HEK293 (cell line): ENCODE results near the gene FREM1.

Experiments used
- ZNF140 ChIP-seq: fragments of 450-650 bp; formaldehyde crosslinking; IDR thresholded peaks from 2 replicates; pipeline ENCODE4 v1.5.1; 2016; ENCODE audit warnings: missing biosample characterization, missing genetic modification characterization
- ZNF274 ChIP-seq, 2 experiments: fragments of 200-500 bp in 1 of 2; fragments of 450-650 bp in 1 of 2; sonication (Bioruptor generic) in 1 of 2; formaldehyde crosslinking in 1 of 2; IDR thresholded peaks; 2 replicates each; pipeline versions ENCODE4 v1.5.1 to v1.6.1; 2014 to 2016; ENCODE audit warnings: borderline replicate concordance in 1 of 2, inconsistent platforms in 1 of 2, low read length in 1 of 2, missing biosample characterization in 1 of 2, missing genetic modification characterization in 1 of 2
- ZNF624 ChIP-seq: fragments of 450-650 bp; formaldehyde crosslinking; IDR thresholded peaks from 2 replicates; pipeline ENCODE4 v1.5.1; 2017; ENCODE audit warnings: missing biosample characterization, missing genetic modification characterization
- ZNF701 ChIP-seq: fragments of 450-650 bp; formaldehyde crosslinking; IDR thresholded peaks from 2 replicates; pipeline ENCODE4 v1.5.1; 2016; ENCODE audit warnings: missing biosample characterization, missing genetic modification characterization
- ZSCAN30 ChIP-seq: fragments of 450-650 bp; IDR thresholded peaks from 2 replicates; pipeline ENCODE4 v1.5.1; 2018; ENCODE audit warnings: missing biosample characterization, mild to moderate bottlenecking, missing genetic modification characterization, moderate library complexity
- TF ChIP-seq, protein P1 (sequence below): fragments of 450-650 bp; formaldehyde crosslinking; IDR thresholded peaks from 2 replicates; pipeline ENCODE4 v1.5.1; 2016; ENCODE audit warnings: missing biosample characterization, missing genetic modification characterization
- TF ChIP-seq, protein P2 (sequence below): fragments of 450-650 bp; formaldehyde crosslinking; IDR thresholded peaks from 2 replicates; pipeline ENCODE4 v1.5.1; 2016; ENCODE audit warnings: missing biosample characterization, missing genetic modification characterization, low read depth
- TF ChIP-seq, protein P3 (sequence below): fragments of 450-650 bp; formaldehyde crosslinking; IDR thresholded peaks from 2 replicates; pipeline ENCODE4 v1.5.1; 2016; ENCODE audit warnings: missing biosample characterization, missing genetic modification characterization
- TF ChIP-seq, protein P4 (sequence below): sonication (generic); formaldehyde crosslinking; IDR thresholded peaks from 2 replicates; pipeline ENCODE4 v1.8.1; 2022; ENCODE audit warnings: mild to moderate bottlenecking, moderate library complexity, missing genetic modification reagents
- TF ChIP-seq, protein P5 (sequence below): fragments of 450-650 bp; formaldehyde crosslinking; IDR thresholded peaks from 2 replicates; pipeline ENCODE4 v1.5.1; 2016; ENCODE audit warnings: missing biosample characterization, missing genetic modification characterization

DNA sequence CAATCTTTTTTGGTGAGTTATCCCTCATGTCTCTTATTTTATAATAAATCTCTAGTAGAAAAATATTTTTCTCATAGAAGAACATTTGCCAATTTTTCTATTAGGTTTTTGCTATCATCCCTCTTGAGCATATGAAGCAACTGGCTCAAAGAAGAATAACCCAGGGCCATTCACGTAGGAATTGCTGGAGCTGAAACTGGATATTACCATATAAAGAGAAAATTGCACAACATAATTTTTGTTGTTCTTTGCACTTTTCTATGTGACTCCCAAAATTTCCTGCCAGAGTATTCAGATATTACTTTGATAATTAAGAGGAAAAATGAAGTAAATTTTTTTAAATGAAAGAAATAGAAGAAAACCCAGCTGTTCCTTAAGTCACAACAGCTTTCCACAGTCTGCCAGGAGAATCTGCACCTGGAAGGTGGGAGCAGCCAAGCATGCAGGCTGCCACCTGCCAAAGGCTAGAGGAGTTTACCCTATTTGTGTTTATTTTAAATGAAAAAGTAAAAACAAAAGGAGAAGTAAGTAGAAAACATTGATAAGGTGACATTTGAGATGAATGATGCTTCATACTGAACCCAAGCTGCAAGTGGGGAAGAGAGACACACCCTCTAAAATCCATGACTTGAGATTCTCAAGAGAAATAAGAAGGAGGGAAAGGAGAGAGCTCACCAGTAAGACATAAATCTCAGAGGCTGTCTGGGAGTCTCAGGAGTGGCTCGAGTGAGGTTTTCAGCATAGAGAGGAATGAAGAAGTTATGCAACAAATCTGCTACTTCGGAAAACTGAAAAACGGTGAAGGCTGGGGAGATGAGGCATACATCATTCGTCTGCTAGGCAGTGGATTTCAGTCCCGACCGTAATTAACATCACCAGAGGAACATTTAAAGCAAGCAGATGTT is 31.5 kb upstream of the FREM1 start:
- TF ChIP-seq ZNF624 (tag by site-specific recombination), result no peak
- no peak for TF ChIP-seq ZNF701 (tag by site-specific recombination)
- TF ChIP-seq, protein P1, sequence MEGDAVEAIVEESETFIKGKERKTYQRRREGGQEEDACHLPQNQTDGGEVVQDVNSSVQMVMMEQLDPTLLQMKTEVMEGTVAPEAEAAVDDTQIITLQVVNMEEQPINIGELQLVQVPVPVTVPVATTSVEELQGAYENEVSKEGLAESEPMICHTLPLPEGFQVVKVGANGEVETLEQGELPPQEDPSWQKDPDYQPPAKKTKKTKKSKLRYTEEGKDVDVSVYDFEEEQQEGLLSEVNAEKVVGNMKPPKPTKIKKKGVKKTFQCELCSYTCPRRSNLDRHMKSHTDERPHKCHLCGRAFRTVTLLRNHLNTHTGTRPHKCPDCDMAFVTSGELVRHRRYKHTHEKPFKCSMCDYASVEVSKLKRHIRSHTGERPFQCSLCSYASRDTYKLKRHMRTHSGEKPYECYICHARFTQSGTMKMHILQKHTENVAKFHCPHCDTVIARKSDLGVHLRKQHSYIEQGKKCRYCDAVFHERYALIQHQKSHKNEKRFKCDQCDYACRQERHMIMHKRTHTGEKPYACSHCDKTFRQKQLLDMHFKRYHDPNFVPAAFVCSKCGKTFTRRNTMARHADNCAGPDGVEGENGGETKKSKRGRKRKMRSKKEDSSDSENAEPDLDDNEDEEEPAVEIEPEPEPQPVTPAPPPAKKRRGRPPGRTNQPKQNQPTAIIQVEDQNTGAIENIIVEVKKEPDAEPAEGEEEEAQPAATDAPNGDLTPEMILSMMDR (tag by site-specific recombination), result no peak
- TF ChIP-seq ZNF274 (IDR thresholded peaks at IDR 0.05; ENCODE audit: low read length), result no peak
- TF ChIP-seq ZNF274 (tag by site-specific recombination; IDR thresholded peaks at IDR 0.05; ENCODE audit: borderline replicate concordance), result no peak
- TF ChIP-seq, protein P2, sequence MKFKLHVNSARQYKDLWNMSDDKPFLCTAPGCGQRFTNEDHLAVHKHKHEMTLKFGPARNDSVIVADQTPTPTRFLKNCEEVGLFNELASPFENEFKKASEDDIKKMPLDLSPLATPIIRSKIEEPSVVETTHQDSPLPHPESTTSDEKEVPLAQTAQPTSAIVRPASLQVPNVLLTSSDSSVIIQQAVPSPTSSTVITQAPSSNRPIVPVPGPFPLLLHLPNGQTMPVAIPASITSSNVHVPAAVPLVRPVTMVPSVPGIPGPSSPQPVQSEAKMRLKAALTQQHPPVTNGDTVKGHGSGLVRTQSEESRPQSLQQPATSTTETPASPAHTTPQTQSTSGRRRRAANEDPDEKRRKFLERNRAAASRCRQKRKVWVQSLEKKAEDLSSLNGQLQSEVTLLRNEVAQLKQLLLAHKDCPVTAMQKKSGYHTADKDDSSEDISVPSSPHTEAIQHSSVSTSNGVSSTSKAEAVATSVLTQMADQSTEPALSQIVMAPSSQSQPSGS (tag by site-specific recombination), result no peak
- TF ChIP-seq, protein P3, sequence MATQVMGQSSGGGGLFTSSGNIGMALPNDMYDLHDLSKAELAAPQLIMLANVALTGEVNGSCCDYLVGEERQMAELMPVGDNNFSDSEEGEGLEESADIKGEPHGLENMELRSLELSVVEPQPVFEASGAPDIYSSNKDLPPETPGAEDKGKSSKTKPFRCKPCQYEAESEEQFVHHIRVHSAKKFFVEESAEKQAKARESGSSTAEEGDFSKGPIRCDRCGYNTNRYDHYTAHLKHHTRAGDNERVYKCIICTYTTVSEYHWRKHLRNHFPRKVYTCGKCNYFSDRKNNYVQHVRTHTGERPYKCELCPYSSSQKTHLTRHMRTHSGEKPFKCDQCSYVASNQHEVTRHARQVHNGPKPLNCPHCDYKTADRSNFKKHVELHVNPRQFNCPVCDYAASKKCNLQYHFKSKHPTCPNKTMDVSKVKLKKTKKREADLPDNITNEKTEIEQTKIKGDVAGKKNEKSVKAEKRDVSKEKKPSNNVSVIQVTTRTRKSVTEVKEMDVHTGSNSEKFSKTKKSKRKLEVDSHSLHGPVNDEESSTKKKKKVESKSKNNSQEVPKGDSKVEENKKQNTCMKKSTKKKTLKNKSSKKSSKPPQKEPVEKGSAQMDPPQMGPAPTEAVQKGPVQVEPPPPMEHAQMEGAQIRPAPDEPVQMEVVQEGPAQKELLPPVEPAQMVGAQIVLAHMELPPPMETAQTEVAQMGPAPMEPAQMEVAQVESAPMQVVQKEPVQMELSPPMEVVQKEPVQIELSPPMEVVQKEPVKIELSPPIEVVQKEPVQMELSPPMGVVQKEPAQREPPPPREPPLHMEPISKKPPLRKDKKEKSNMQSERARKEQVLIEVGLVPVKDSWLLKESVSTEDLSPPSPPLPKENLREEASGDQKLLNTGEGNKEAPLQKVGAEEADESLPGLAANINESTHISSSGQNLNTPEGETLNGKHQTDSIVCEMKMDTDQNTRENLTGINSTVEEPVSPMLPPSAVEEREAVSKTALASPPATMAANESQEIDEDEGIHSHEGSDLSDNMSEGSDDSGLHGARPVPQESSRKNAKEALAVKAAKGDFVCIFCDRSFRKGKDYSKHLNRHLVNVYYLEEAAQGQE, result no peak
- TF ChIP-seq ZNF140, result no peak
- TF ChIP-seq ZSCAN30, result no peak
- TF ChIP-seq, protein P4, sequence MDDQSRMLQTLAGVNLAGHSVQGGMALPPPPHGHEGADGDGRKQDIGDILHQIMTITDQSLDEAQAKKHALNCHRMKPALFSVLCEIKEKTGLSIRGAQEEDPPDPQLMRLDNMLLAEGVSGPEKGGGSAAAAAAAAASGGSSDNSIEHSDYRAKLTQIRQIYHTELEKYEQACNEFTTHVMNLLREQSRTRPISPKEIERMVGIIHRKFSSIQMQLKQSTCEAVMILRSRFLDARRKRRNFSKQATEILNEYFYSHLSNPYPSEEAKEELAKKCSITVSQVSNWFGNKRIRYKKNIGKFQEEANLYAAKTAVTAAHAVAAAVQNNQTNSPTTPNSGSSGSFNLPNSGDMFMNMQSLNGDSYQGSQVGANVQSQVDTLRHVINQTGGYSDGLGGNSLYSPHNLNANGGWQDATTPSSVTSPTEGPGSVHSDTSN (CRISPR knock-in tag), result no peak
- TF ChIP-seq, protein P5, sequence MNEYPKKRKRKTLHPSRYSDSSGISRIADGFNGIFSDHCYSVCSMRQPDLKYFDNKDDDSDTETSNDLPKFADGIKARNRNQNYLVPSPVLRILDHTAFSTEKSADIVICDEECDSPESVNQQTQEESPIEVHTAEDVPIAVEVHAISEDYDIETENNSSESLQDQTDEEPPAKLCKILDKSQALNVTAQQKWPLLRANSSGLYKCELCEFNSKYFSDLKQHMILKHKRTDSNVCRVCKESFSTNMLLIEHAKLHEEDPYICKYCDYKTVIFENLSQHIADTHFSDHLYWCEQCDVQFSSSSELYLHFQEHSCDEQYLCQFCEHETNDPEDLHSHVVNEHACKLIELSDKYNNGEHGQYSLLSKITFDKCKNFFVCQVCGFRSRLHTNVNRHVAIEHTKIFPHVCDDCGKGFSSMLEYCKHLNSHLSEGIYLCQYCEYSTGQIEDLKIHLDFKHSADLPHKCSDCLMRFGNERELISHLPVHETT, result no peak
